Measurements from ENCODE around the gene ORM1.
"Not testable (repeated sequence)": the region's sequence is repeated elsewhere in the genome, so short reads cannot be mapped to it uniquely, and the experiment has no call there.

ORM1 gene

GRCh38 chr9:114322831-114323531 lies at the start of gene ORM1:
Gene ORM1 (plus strand): TSS chr9:114323098. CDS start chr9:114323134, 36 bp downstream.
- DNase-seq (ENCODE audit: low read depth): not testable (repeated sequence)

GRCh38 chr9:114273461-114273881 lies 49.4 kb upstream of the ORM1 start:
- DNase-seq (ENCODE audit: low read depth): no peak

GRCh38 chr9:114274217-114274616 lies 48.7 kb upstream of the ORM1 start:
- DNase-seq (ENCODE audit: low read depth): no peak

GRCh38 chr9:114275246-114276004 lies 47.5 kb upstream of the ORM1 start:
- DNase-seq (ENCODE audit: low read depth): no peak

- no peak for DNase-seq (ENCODE audit: low read depth)
Measured at GRCh38 chr9:114276908-114277821, 45.7 kb upstream of the ORM1 start.

- DNase-seq (ENCODE audit: low read depth): no peak
Measured at GRCh38 chr9:114278356-114278755, 44.5 kb upstream of the ORM1 start.

- DNase-seq (ENCODE audit: low read depth): no peak
Measured at GRCh38 chr9:114278881-114279570, 43.9 kb upstream of the ORM1 start.

GRCh38 chr9:114279693-114280092 lies 43.2 kb upstream of the ORM1 start:
- DNase-seq (ENCODE audit: low read depth): no peak

- DNase-seq (ENCODE audit: low read depth): no peak
Measured at GRCh38 chr9:114280636-114281472, 42.0 kb upstream of the ORM1 start.

GRCh38 chr9:114281473-114282103 lies 41.3 kb upstream of the ORM1 start:
- DNase-seq (ENCODE audit: low read depth): no peak

GRCh38 chr9:114282104-114282485 lies 40.8 kb upstream of the ORM1 start:
- DNase-seq (ENCODE audit: low read depth): no peak

- DNase-seq (ENCODE audit: low read depth): no peak
Measured at GRCh38 chr9:114282507-114282906, 40.4 kb upstream of the ORM1 start.

- no peak for DNase-seq (ENCODE audit: low read depth)
Measured at GRCh38 chr9:114282926-114283325, 40.0 kb upstream of the ORM1 start.

- DNase-seq (ENCODE audit: low read depth): no peak
Measured at GRCh38 chr9:114283551-114284111, 39.3 kb upstream of the ORM1 start.

GRCh38 chr9:114284316-114285060 lies 38.4 kb upstream of the ORM1 start:
- DNase-seq (ENCODE audit: low read depth): no peak

- DNase-seq (ENCODE audit: low read depth): no peak
Measured at GRCh38 chr9:114285166-114285867, 37.6 kb upstream of the ORM1 start.

- DNase-seq (ENCODE audit: low read depth): no peak
Measured at GRCh38 chr9:114286146-114286679, 36.7 kb upstream of the ORM1 start.

GRCh38 chr9:114287001-114287762 lies 35.7 kb upstream of the ORM1 start:
- DNase-seq (ENCODE audit: low read depth): no peak

Measured in activated T-cell treated with anti-CD3 and anti-CD28 coated beads for 1 hour (primary cell).